Calu3 (cell line): ENCODE results near the gene DLX3. TPM values are rescaled to one million over a fixed set of nuclear protein-coding genes. Genes with fewer than 3 reads are reported as not detected.

Experiments used
- BruUV-seq: library from RNA; stranded (reverse); fragments of 400-500 nt; replicated peaks from 2 replicates; lab custom pipeline; 2021; lab: Mats Ljungman, UMichigan
- CTCF ChIA-PET: fragments of 300-600 bp; sonication (Branson Sonifier 250); formaldehyde crosslinking; loops from one replicate; lab custom pipeline; 2022; ENCODE audit warnings: antibody characterized with exemption; lab: Charles Lee
- DNase-seq: peaks from one replicate; pipeline ENCODE4 v3.0.0; 2022
- H3K27ac Mint-ChIP-seq: one replicate; pipeline ENCODE4 v1.8.0; 2022; ENCODE audit warnings: mixed read lengths; ENCODE audit not compliant: unreplicated experiment
- H3K27me3 Mint-ChIP-seq: one replicate; pipeline ENCODE4 v1.8.0; 2022; ENCODE audit warnings: mixed read lengths; ENCODE audit not compliant: unreplicated experiment
- H3K36me3 Mint-ChIP-seq: one replicate; pipeline ENCODE4 v1.8.0; 2022; ENCODE audit warnings: mild to moderate bottlenecking, moderate library complexity, mixed read lengths; ENCODE audit not compliant: insufficient read depth, unreplicated experiment
- H3K4me1 Mint-ChIP-seq: one replicate; pipeline ENCODE4 v1.8.0; 2022; ENCODE audit warnings: mild to moderate bottlenecking, low read depth, mixed read lengths; ENCODE audit not compliant: unreplicated experiment
- H3K4me3 Mint-ChIP-seq: one replicate; pipeline ENCODE4 v1.8.0; 2022; ENCODE audit warnings: mild to moderate bottlenecking, low read depth, moderate library complexity, mixed read lengths; ENCODE audit not compliant: unreplicated experiment
- H3K9me3 Mint-ChIP-seq: one replicate; pipeline ENCODE4 v1.8.0; 2022; ENCODE audit warnings: low read depth, mixed read lengths; ENCODE audit not compliant: unreplicated experiment
- CTCF ChIP-seq: fragments of 200-600 bp; IDR thresholded peaks from one replicate; pipeline ENCODE4 v1.8.0; 2022; ENCODE audit warnings: antibody characterized with exemption; ENCODE audit not compliant: unreplicated experiment
- intact Hi-C: fragments of 100-400 bp; cut with micrococcal nuclease; formaldehyde crosslinking; loops from one replicate; pipeline ENCODE4 v1.10.0; 2022; ENCODE audit not compliant: unreplicated experiment
- total RNA-seq: library from RNA; stranded (reverse); gene quantifications from 2 replicates; pipeline ENCODE4 v1.2.3, GENCODE V29; 2022

Gene DLX3
- total RNA-seq, 1 experiment from 2014 or later, result not detected

- peaks cover 27% of the 10 kb centered on the region for H3K4me1 Mint-ChIP-seq
- no peak for DNase-seq
- CTCF ChIA-PET, result interaction anchor here (0.7 to 1.9 kb wide), 3 partner anchors 12 to 66 kb away, joined by 3 to 5 read pairs (median 3); no protein-coding TSS in a partner anchor
- no TSS peak for BruUV-seq
- peak overlapping the region; percentile 90 for H3K4me3 Mint-ChIP-seq
- intact Hi-C loops, result no loop called here
- no peak for TF ChIP-seq CTCF
- H3K27ac Mint-ChIP-seq, result no peak overlapping the region
- H3K9me3 Mint-ChIP-seq, result no peaks in the 10 kb centered on the region
- H3K27me3 Mint-ChIP-seq, result peaks cover 99% of the 10 kb centered on the region
- H3K36me3 Mint-ChIP-seq, result peaks cover 17% of the 10 kb centered on the region
Observed at GRCh38 chr17:49967621-49968404, 27.2 kb downstream of the DLX3 start.

- CTCF ChIA-PET, result interaction anchor here (1.0 to 1.9 kb wide), 2 partner anchors 11 to 65 kb away, joined by 3 to 5 read pairs; no protein-coding TSS in a partner anchor
- H3K9me3 Mint-ChIP-seq, result no peaks in the 10 kb centered on the region
- peaks cover 99% of the 10 kb centered on the region for H3K27me3 Mint-ChIP-seq
- no peak for DNase-seq
- peaks cover 21% of the 10 kb centered on the region for H3K4me1 Mint-ChIP-seq
- peaks cover 17% of the 10 kb centered on the region for H3K36me3 Mint-ChIP-seq
- no peak for TF ChIP-seq CTCF
- intact Hi-C loops, result no loop called here
- H3K27ac Mint-ChIP-seq, result no peak overlapping the region
- no peak overlapping the region for H3K4me3 Mint-ChIP-seq
- no TSS peak for BruUV-seq
Observed at GRCh38 chr17:49967205-49967604, 27.8 kb downstream of the DLX3 start.

GRCh38 chr17:49966767-49967166, 28.3 kb downstream of the DLX3 start:
- no peak for DNase-seq
- Mint-ChIP-seq H3K4me1 (peaks cover 18% of the 10 kb centered on the region), H3K9me3 (no peaks in the 10 kb centered on the region), H3K27ac (no peak overlapping the region), H3K36me3 (peaks cover 17% of the 10 kb centered on the region), H3K27me3 (peaks cover 99% of the 10 kb centered on the region), H3K4me3 (no peak overlapping the region)
- intact Hi-C loops, result no loop called here
- BruUV-seq, result no TSS peak
- no peak for TF ChIP-seq CTCF
- CTCF ChIA-PET, result interaction anchor here (1.0 to 1.9 kb wide), 2 partner anchors 11 to 65 kb away, joined by 3 to 5 read pairs; no protein-coding TSS in a partner anchor

GRCh38 chr17:49965524-49965909, 29.5 kb downstream of the DLX3 start:
- TF ChIP-seq CTCF, result no peak
- Mint-ChIP-seq H3K9me3 (no peaks in the 10 kb centered on the region), H3K36me3 (peaks cover 17% of the 10 kb centered on the region), H3K27ac (no peak overlapping the region), H3K27me3 (peaks cover 88% of the 10 kb centered on the region), H3K4me1 (peaks cover 11% of the 10 kb centered on the region), H3K4me3 (no peak overlapping the region)
- intact Hi-C loops, result no loop called here
- CTCF ChIA-PET, result no interaction called here
- BruUV-seq, result no TSS peak
- DNase-seq, result no peak
